Measurements from ENCODE around the gene EXOSC1. TPM values are rescaled to one million over a fixed set of nuclear protein-coding genes. Genes with fewer than 3 reads are reported as not detected.

The EXOSC1 gene
- total and polyA plus RNA-seq, 9 donors: 22.1 to 38.3 (median 26.9) TPM

- intact Hi-C loops (cut with DNase I): no loop called here
- Histone ChIP-seq H3K27ac (no peak overlapping the region), H3K4me1 (ENCODE audit: insufficient read depth) (no peaks in the 10 kb centered on the region), H3K4me3 (no peak overlapping the region), H3K36me3 (no peaks in the 10 kb centered on the region), H3K9me3 (no peaks in the 10 kb centered on the region), H3K27me3 (no peaks in the 10 kb centered on the region)
- WGBS, 3 donors: 91% methylated on average over 8 of the region's 8 CpGs
- no peak for TF ChIP-seq CTCF (IDR thresholded peaks at IDR 0.05)
- no peak for TF ChIP-seq EP300 (IDR thresholded peaks at IDR 0.05)
- TF ChIP-seq POLR2A (IDR thresholded peaks at IDR 0.05): no peak
- no peak for DNase-seq
These were observed 52.7 kb downstream of the EXOSC1 start for GRCh38 chr10:97393034-97393573.

- no peak overlapping the region for H3K4me3 ChIP-seq
- intact Hi-C loops (cut with DNase I): no loop called here
- no peaks in the 10 kb centered on the region for H3K27me3 ChIP-seq
- no peak overlapping the region for H3K27ac ChIP-seq
- H3K9me3 ChIP-seq: no peaks in the 10 kb centered on the region
- H3K36me3 ChIP-seq: no peaks in the 10 kb centered on the region
- 94 to 97% (median 97%) methylated on average over 5 of the region's 5 CpGs for WGBS, 3 donors
- TF ChIP-seq CTCF (IDR thresholded peaks at IDR 0.05) (no peak), POLR2A (IDR thresholded peaks at IDR 0.05) (no peak), EP300 (IDR thresholded peaks at IDR 0.05) (no peak)
- no peak for DNase-seq
- no peaks in the 10 kb centered on the region for H3K4me1 ChIP-seq (ENCODE audit: insufficient read depth)
These were observed 55.7 kb downstream of the EXOSC1 start for GRCh38 chr10:97390091-97390490.

GRCh38 chr10:97388152-97388551 lies 57.7 kb downstream of the EXOSC1 start:
- DNase-seq: no peak
- no peaks in the 10 kb centered on the region for H3K36me3 ChIP-seq
- H3K27me3 ChIP-seq: no peaks in the 10 kb centered on the region
- H3K9me3 ChIP-seq: no peaks in the 10 kb centered on the region
- no peaks in the 10 kb centered on the region for H3K4me1 ChIP-seq (ENCODE audit: insufficient read depth)
- TF ChIP-seq POLR2A (IDR thresholded peaks at IDR 0.05) (no peak), EP300 (IDR thresholded peaks at IDR 0.05) (no peak), CTCF (IDR thresholded peaks at IDR 0.05) (no peak)
- H3K4me3 ChIP-seq: no peak overlapping the region
- intact Hi-C loops (cut with DNase I): no loop called here
- H3K27ac ChIP-seq: no peak overlapping the region
- WGBS, 3 donors: 92 to 94% (median 92%) methylated on average over 5 of the region's 5 CpGs

Small RNA genes within 50 kb of the gene (small RNA-seq; reads per million reads assigned to genes)
- not detected for gene RF00019

Other genes starting within 250 kb of the EXOSC1 start
- gene ARHGAP19, start 153.4 kb downstream of the EXOSC1 start, total RNA-seq: 10 to 100 TPM in 6 of 7 donors, 1 to 10 TPM in 1; 7.7 to 18.1 (median 13.5) TPM
- 10 to 100 TPM in 1 of 2 donors, 1 to 10 TPM in 1; 6.7 to 14.1 TPM for gene ARHGAP19, start 153.4 kb downstream of the EXOSC1 start, polyA plus RNA-seq
- 1 to 10 TPM; 3.7 to 8.2 (median 4.5) TPM for gene FRAT1, start 126.7 kb downstream of the EXOSC1 start, total RNA-seq
- gene FRAT1, start 126.7 kb downstream of the EXOSC1 start, polyA plus RNA-seq: 1 to 10 TPM; 1.7 to 3.0 TPM
- 10 to 100 TPM in 1 of 7 donors, 1 to 10 TPM in 6; 4.2 to 16.8 (median 6.5) TPM for gene FRAT2, start 111.3 kb downstream of the EXOSC1 start, total RNA-seq
- 1 to 10 TPM; 3.2 to 8.5 TPM for gene FRAT2, start 111.3 kb downstream of the EXOSC1 start, polyA plus RNA-seq
- 10 to 100 TPM; 14.7 to 35.8 (median 24.4) TPM for gene RRP12, start 44.7 kb downstream of the EXOSC1 start, total RNA-seq
- 1 to 10 TPM; 7.2 to 8.9 TPM for gene RRP12, start 44.7 kb downstream of the EXOSC1 start, polyA plus RNA-seq
- 100 to 1,000 TPM in 6 of 7 donors, 10 to 100 TPM in 1; 98.7 to 233 (median 163) TPM for gene PGAM1, start 19.8 kb downstream of the EXOSC1 start, total RNA-seq
- 100 to 1,000 TPM; 114 to 255 TPM for gene PGAM1, start 19.8 kb downstream of the EXOSC1 start, polyA plus RNA-seq
- gene ZDHHC16, start 169 bp upstream of the EXOSC1 start, total RNA-seq: 10 to 100 TPM; 17.8 to 28.1 (median 26.2) TPM
- gene ZDHHC16, start 169 bp upstream of the EXOSC1 start, polyA plus RNA-seq: 10 to 100 TPM; 19.1 to 34.7 TPM
- gene MMS19, start 52.4 kb upstream of the EXOSC1 start, total RNA-seq: 10 to 100 TPM; 54.2 to 63.6 (median 56.4) TPM
- gene MMS19, start 52.4 kb upstream of the EXOSC1 start, polyA plus RNA-seq: 10 to 100 TPM; 45.3 to 58.4 TPM
- gene UBTD1, start 52.9 kb upstream of the EXOSC1 start, total RNA-seq: 10 to 100 TPM in 4 of 7 donors, 1 to 10 TPM in 3; 5.7 to 15.2 (median 12.8) TPM
- gene UBTD1, start 52.9 kb upstream of the EXOSC1 start, polyA plus RNA-seq: 10 to 100 TPM in 1 of 2 donors, under 1 TPM in 1; 0.20 to 11.5 TPM
- under 1 TPM in 3 of 7 donors, not detected in 4; 0.37 to 0.46 (median 0.40) TPM for gene ANKRD2, start 126.8 kb upstream of the EXOSC1 start, total RNA-seq
- under 1 TPM; 0.11 to 0.17 TPM for gene ANKRD2, start 126.8 kb upstream of the EXOSC1 start, polyA plus RNA-seq
- gene HOGA1, start 138.4 kb upstream of the EXOSC1 start, total RNA-seq: under 1 TPM in 5 of 7 donors, not detected in 2; 0.12 to 0.80 (median 0.23) TPM
- gene HOGA1, start 138.4 kb upstream of the EXOSC1 start, polyA plus RNA-seq: under 1 TPM; 0.05 to 0.60 TPM
- under 1 TPM in 1 of 7 donors, not detected in 6; 0.48 TPM for gene C10orf62, start 143.7 kb upstream of the EXOSC1 start, total RNA-seq
- gene C10orf62, start 143.7 kb upstream of the EXOSC1 start, polyA plus RNA-seq: not detected
- 10 to 100 TPM in 4 of 7 donors, 1 to 10 TPM in 3; 6.6 to 17.7 (median 12.9) TPM for gene MORN4, start 187.5 kb upstream of the EXOSC1 start, total RNA-seq
- 10 to 100 TPM; 10.9 to 11.5 TPM for gene MORN4, start 187.5 kb upstream of the EXOSC1 start, polyA plus RNA-seq
- gene PI4K2A, start 194.7 kb upstream of the EXOSC1 start, total RNA-seq: 10 to 100 TPM; 11.0 to 18.0 (median 12.6) TPM
- gene PI4K2A, start 194.7 kb upstream of the EXOSC1 start, polyA plus RNA-seq: 10 to 100 TPM; 10.8 to 23.8 TPM
- 100 to 1,000 TPM in 2 of 7 donors, 10 to 100 TPM in 5; 12.0 to 139 (median 31.8) TPM for gene AVPI1, start 241.2 kb upstream of the EXOSC1 start, total RNA-seq
- gene AVPI1, start 241.2 kb upstream of the EXOSC1 start, polyA plus RNA-seq: 10 to 100 TPM; 18.2 to 20.8 TPM